B cell (primary cell): Measurements from ENCODE around the gene CNOT1. TPM values are rescaled to one million over a fixed set of nuclear protein-coding genes. Genes with fewer than 3 reads are reported as not detected.

ENCODE experiments used
- ATAC-seq: fragments of 200-7000 bp; cut with Tn5 transposase; one replicate; pipeline ENCODE4 v1.10.0; 2021; ENCODE audit warnings: low read depth, mild to moderate bottlenecking, moderate number of reproducible peaks, moderate library complexity
- CTCF ChIA-PET: fragments of 350-600 bp; sonication (Branson Sonifier 250); formaldehyde crosslinking; loops from one replicate; lab custom pipeline; 2021; ENCODE audit warnings: antibody characterized with exemption, inconsistent platforms; lab: Charles Lee
- POLR2A ChIA-PET: fragments of 350-600 bp; sonication (Branson Sonifier 250); formaldehyde crosslinking; loops from one replicate; lab custom pipeline; 2021; ENCODE audit warnings: antibody characterized with exemption; lab: Charles Lee
- DNase-seq: peaks from one replicate; pipeline ENCODE4 v3.0.0; 2013
- H2AFZ ChIP-seq: 2 replicates; pipeline ENCODE4 v1.6.1; 2012; ENCODE audit warnings: mild to moderate bottlenecking, low read depth, low read length; ENCODE audit not compliant: insufficient read depth, poor library complexity, severe bottlenecking
- H3K27ac ChIP-seq, 2 donors: 1 replicate in 1 of 2; 2 replicates in 1 of 2; pipeline ENCODE4 v1.5.1; 2012 to 2013; ENCODE audit warnings: low read length in 2 of 2, mild to moderate bottlenecking in 2 of 2, moderate library complexity in 1 of 2
- H3K27me3 ChIP-seq, 4 experiments: fragments of 200-600 bp in 1 of 4; sonication (generic) in 1 of 4; replicated peaks in 1 of 4; 1 replicate in 2 of 4; 2 replicates in 2 of 4; pipeline versions ENCODE4 v1.6.1 to v1.7.0; 2013 to 2016; ENCODE audit warnings: low read length in 3 of 4, mild to moderate bottlenecking in 2 of 4, mixed read lengths in 1 of 4, moderate library complexity in 1 of 4; ENCODE audit not compliant: insufficient read depth in 4 of 4, control insufficient read depth in 3 of 4; ENCODE audit errors: control extremely low read depth in 1 of 4
- H3K36me3 ChIP-seq, 2 experiments: replicated peaks in 1 of 2; 1 replicate in 1 of 2; 2 replicates in 1 of 2; pipeline versions ENCODE4 v1.6.1 to v1.7.1; 2013; ENCODE audit warnings: low read length in 1 of 2; ENCODE audit not compliant: insufficient read depth in 2 of 2, control insufficient read depth in 1 of 2; ENCODE audit errors: control extremely low read depth in 1 of 2, extremely low read depth in 1 of 2
- H3K4me1 ChIP-seq, 2 donors: fragments of 200-600 bp in 1 of 2; sonication (generic) in 1 of 2; 1 replicate in 1 of 2; 2 replicates in 1 of 2; pipeline versions ENCODE4 v1.5.1 to v1.6.1; 2013 to 2017; ENCODE audit warnings: low read length in 2 of 2; ENCODE audit not compliant: control insufficient read depth in 2 of 2, insufficient read depth in 2 of 2
- H3K4me2 ChIP-seq: replicated peaks from 2 replicates; pipeline ENCODE3; 2012; ENCODE audit warnings: mild to moderate bottlenecking, low read depth, low read length; ENCODE audit not compliant: poor library complexity, severe bottlenecking
- H3K4me3 ChIP-seq, 5 experiments: fragments of 200-600 bp in 1 of 5; sonication (generic) in 1 of 5; 1 replicate in 3 of 5; 2 replicates in 2 of 5; pipeline versions ENCODE4 v1.5.1 to v1.7.0; 2011 to 2016; ENCODE audit warnings: low read length in 4 of 5, mild to moderate bottlenecking in 4 of 5, low read depth in 2 of 5, control low read depth in 1 of 5, moderate library complexity in 1 of 5; ENCODE audit not compliant: insufficient read depth in 1 of 5; ENCODE audit errors: control extremely low read depth in 1 of 5, extremely low read depth in 1 of 5
- H3K79me2 ChIP-seq: fragments of 200-600 bp; sonication (generic); one replicate; pipeline ENCODE4 v1.6.0; 2016; ENCODE audit warnings: low read length; ENCODE audit not compliant: control insufficient read depth, insufficient read depth
- H3K9ac ChIP-seq: fragments of 200-600 bp; sonication (generic); 2 replicates; pipeline ENCODE4 v1.6.1; 2017; ENCODE audit warnings: mild to moderate bottlenecking, low read length, moderate library complexity
- H3K9me3 ChIP-seq, 3 donors: one replicate each; pipeline versions ENCODE4 v1.6.1 to v1.7.1; 2013; ENCODE audit warnings: low read length in 2 of 3; ENCODE audit not compliant: control insufficient read depth in 2 of 3, insufficient read depth in 1 of 3; ENCODE audit errors: control extremely low read depth in 1 of 3
- H4K20me1 ChIP-seq: 2 replicates; pipeline ENCODE4 v1.6.0; 2012; ENCODE audit warnings: mild to moderate bottlenecking, low read length; ENCODE audit not compliant: insufficient read depth, control insufficient read depth, poor library complexity, severe bottlenecking
- H3K27ac Mint-ChIP-seq: one replicate; pipeline ENCODE4 v1.8.0; 2021; ENCODE audit warnings: mixed read lengths
- H3K27me3 Mint-ChIP-seq: one replicate; pipeline ENCODE4 v1.8.0; 2021; ENCODE audit warnings: mixed read lengths
- H3K4me1 Mint-ChIP-seq: one replicate; pipeline ENCODE4 v1.8.0; 2021; ENCODE audit warnings: mixed read lengths
- H3K4me3 Mint-ChIP-seq: one replicate; pipeline ENCODE4 v1.8.0; 2021; ENCODE audit warnings: mixed read lengths
- H3K9me3 Mint-ChIP-seq: one replicate; pipeline ENCODE4 v1.8.0; 2022; ENCODE audit warnings: mixed read lengths; ENCODE audit not compliant: insufficient read depth
- EZH2 ChIP-seq: IDR thresholded peaks from 2 replicates; pipeline ENCODE4 v1.6.1; 2012; ENCODE audit warnings: borderline replicate concordance, low read depth, mild to moderate bottlenecking, moderate library complexity, low read length; ENCODE audit not compliant: insufficient read depth, poor library complexity, severe bottlenecking
- WGBS: methylation state at CpG from one replicate; pipeline ENCODE4 v1.1.5; 2013; ENCODE audit warnings: missing lambda C conversion rate; ENCODE audit not compliant: insufficient coverage; 5-methylcytosine and 5-hydroxymethylcytosine counted together
- intact Hi-C: fragments of 100-400 bp; cut with micrococcal nuclease; formaldehyde crosslinking; loops from one replicate; pipeline ENCODE4 v1.10.0; 2022
- polyA plus RNA-seq: library from polyadenylated mRNA; depleted of rRNA; stranded (reverse); fragments of >200 nt; gene quantifications from 2 replicates; pipeline ENCODE4 v1.2.3, GENCODE V29; 2012
- total RNA-seq, 2 donors: library from RNA; stranded (reverse); fragments of 120-200 nt in 1 of 2; gene quantifications; 1 replicate in 1 of 2; 2 replicates in 1 of 2; pipeline versions ENCODE4 v1.2.3 to v1.2.4, GENCODE V29; 2013 to 2022
- TF ChIP-seq, protein P1 (sequence below): fragments of 200-600 bp; IDR thresholded peaks from one replicate; pipeline ENCODE4 v1.8.0; 2022; ENCODE audit warnings: antibody characterized with exemption, mild to moderate bottlenecking

The CNOT1 gene
- total and polyA plus RNA-seq, 2 donors (not counting 1 experiment from before 2014, with no cell fraction given), result 211 to 268 TPM

DNA sequence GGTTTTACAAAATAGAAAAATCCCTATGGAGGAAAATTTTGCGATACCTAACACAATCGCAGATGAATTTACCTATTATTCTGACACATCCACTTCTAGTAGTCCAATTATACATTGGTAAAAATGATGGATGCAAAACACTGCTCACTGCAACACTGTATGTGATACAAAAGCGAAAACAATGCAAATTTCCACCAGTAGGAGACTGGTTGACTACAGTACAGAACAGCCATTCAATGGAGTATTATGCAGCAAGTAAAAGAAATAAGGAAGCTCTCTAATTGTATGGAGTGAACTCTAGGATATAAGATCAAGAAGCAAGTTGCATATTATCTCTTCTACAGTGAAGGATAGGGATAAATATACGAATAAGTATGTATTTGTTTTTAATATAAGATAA is 65.9 kb downstream of the CNOT1 start:
- Histone ChIP-seq H3K36me3 (peaks cover 10 to 64% of the 10 kb centered on the region in 2 experiments), H3K27me3 (no peaks in the 10 kb centered on the region), H4K20me1 (peaks cover 65% of the 10 kb centered on the region), H3K4me2 (no peak overlapping the region), H3K27ac (no peak overlapping the region), H3K9me3 (peaks cover 0 to 1% (median 0%) of the 10 kb centered on the region in 3 donors), H2AFZ (no peak overlapping the region), H3K79me2 (peaks cover 69% of the 10 kb centered on the region), H3K4me3 (no peak overlapping the region), H3K4me1 (no peaks in the 10 kb centered on the region), H3K9ac (no peak overlapping the region)
- Mint-ChIP-seq H3K9me3 (no peaks in the 10 kb centered on the region), H3K27ac (no peak overlapping the region), H3K27me3 (no peaks in the 10 kb centered on the region), H3K4me1 (no peaks in the 10 kb centered on the region), H3K4me3 (no peak overlapping the region)
- POLR2A ChIA-PET, result no interaction called here
- TF ChIP-seq, protein P1, sequence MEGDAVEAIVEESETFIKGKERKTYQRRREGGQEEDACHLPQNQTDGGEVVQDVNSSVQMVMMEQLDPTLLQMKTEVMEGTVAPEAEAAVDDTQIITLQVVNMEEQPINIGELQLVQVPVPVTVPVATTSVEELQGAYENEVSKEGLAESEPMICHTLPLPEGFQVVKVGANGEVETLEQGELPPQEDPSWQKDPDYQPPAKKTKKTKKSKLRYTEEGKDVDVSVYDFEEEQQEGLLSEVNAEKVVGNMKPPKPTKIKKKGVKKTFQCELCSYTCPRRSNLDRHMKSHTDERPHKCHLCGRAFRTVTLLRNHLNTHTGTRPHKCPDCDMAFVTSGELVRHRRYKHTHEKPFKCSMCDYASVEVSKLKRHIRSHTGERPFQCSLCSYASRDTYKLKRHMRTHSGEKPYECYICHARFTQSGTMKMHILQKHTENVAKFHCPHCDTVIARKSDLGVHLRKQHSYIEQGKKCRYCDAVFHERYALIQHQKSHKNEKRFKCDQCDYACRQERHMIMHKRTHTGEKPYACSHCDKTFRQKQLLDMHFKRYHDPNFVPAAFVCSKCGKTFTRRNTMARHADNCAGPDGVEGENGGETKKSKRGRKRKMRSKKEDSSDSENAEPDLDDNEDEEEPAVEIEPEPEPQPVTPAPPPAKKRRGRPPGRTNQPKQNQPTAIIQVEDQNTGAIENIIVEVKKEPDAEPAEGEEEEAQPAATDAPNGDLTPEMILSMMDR, result no peak
- TF ChIP-seq EZH2, result no peak
- no peak for ATAC-seq
- 100% methylated on average over 1 of the region's 4 CpGs for WGBS
- CTCF ChIA-PET, result no interaction called here
- no peak for DNase-seq
- intact Hi-C loops, result no loop called here

- peaks cover 0 to 1% (median 0%) of the 10 kb centered on the region in 3 donors for H3K9me3 ChIP-seq
- DNase-seq (no peak), ATAC-seq (no peak)
- intact Hi-C loops, result no loop called here
- H3K79me2 ChIP-seq, result peaks cover 65% of the 10 kb centered on the region
- POLR2A ChIA-PET, result no interaction called here
- H3K9me3 Mint-ChIP-seq, result no peaks in the 10 kb centered on the region
- H3K36me3 ChIP-seq, result peaks cover 11 to 67% of the 10 kb centered on the region in 2 experiments
- CTCF ChIA-PET, result no interaction called here
- no peak overlapping the region for H3K4me2 ChIP-seq
- no peak overlapping the region for H3K27ac ChIP-seq
- TF ChIP-seq EZH2, result no peak
- TF ChIP-seq, protein P1, result no peak
- H3K4me3 ChIP-seq, result no peak overlapping the region
- no peaks in the 10 kb centered on the region for H3K27me3 Mint-ChIP-seq
- H3K4me1 ChIP-seq, result no peaks in the 10 kb centered on the region
- H2AFZ ChIP-seq, result no peak overlapping the region
- H3K27ac Mint-ChIP-seq, result no peak overlapping the region
- H3K4me3 Mint-ChIP-seq, result no peak overlapping the region
- no peak overlapping the region for H3K9ac ChIP-seq
- H3K27me3 ChIP-seq, result no peaks in the 10 kb centered on the region
- H3K4me1 Mint-ChIP-seq, result no peaks in the 10 kb centered on the region
- H4K20me1 ChIP-seq, result peaks cover 62% of the 10 kb centered on the region
Observed at GRCh38 chr16:58563235-58563634, 66.4 kb downstream of the CNOT1 start.
